Upper lobe of left lung (tissue), 6 donors: Measurements from ENCODE around the gene CTSO. TPM values are rescaled to one million over a fixed set of nuclear protein-coding genes. Genes with fewer than 3 reads are reported as not detected.

ENCODE experiments used
- ATAC-seq, 2 donors: fragments of 200-7000 bp; cut with Tn5 transposase; one replicate each; pipeline ENCODE4 v1.9.1; 2022; ENCODE audit warnings: mild to moderate bottlenecking in 2 of 2, moderate library complexity in 2 of 2; ENCODE audit not compliant: low FRiP score in 2 of 2
- DNase-seq, 2 donors: peaks; one replicate each; pipeline ENCODE4 v3.0.0-alpha.2; 2019 to 2020
- H3K27ac ChIP-seq, 4 donors: fragments of 200-600 bp; sonication (generic); one replicate each; pipeline ENCODE4 v1.5.1; 2016 to 2019
- H3K27me3 ChIP-seq, 4 donors: fragments of 200-600 bp; sonication (generic); one replicate each; pipeline ENCODE4 v1.5.1; 2017 to 2019
- H3K36me3 ChIP-seq, 4 donors: fragments of 200-600 bp; sonication (generic); one replicate each; pipeline ENCODE4 v1.5.1; 2016 to 2019
- H3K4me1 ChIP-seq, 4 donors: fragments of 200-600 bp; sonication (generic); one replicate each; pipeline ENCODE4 v1.5.1; 2018 to 2019
- H3K4me3 ChIP-seq, 4 donors: fragments of 200-600 bp; sonication (generic); one replicate each; pipeline ENCODE4 v1.5.1; 2017 to 2019; ENCODE audit warnings: mild to moderate bottlenecking in 2 of 4, moderate library complexity in 1 of 4
- H3K9me3 ChIP-seq, 4 donors: fragments of 200-600 bp; sonication (generic); one replicate each; pipeline ENCODE4 v1.5.1; 2018 to 2019
- EP300 ChIP-seq, 4 donors: sonication (generic); formaldehyde crosslinking; IDR thresholded peaks; one replicate each; pipeline ENCODE4 v1.5.1; 2017; ENCODE audit warnings: antibody characterized with exemption in 4 of 4, control low read depth in 2 of 4
- POLR2A ChIP-seq, 4 donors: fragments of 450-650 bp; IDR thresholded peaks; one replicate each; pipeline ENCODE4 v1.5.1; 2016 to 2017; ENCODE audit warnings: antibody characterized with exemption in 4 of 4, mild to moderate bottlenecking in 2 of 4
- POLR2AphosphoS5 ChIP-seq, 2 donors: sonication (generic); formaldehyde crosslinking; IDR thresholded peaks; one replicate each; pipeline ENCODE4 v1.5.1; 2017; ENCODE audit warnings: antibody characterized with exemption in 2 of 2
- WGBS, 2 donors: methylation state at CpG; one replicate each; pipeline ENCODE4 v1.1.5; 2017 to 2018; 5-methylcytosine and 5-hydroxymethylcytosine counted together
- total RNA-seq, 6 donors: library from RNA; depleted of rRNA in 4 of 6; stranded (reverse); fragments of >200 nt in 4 of 6; gene quantifications; one replicate each; pipeline versions ENCODE4 v1.1.0 to v1.2.1, GENCODE V29; 2016 to 2021
- TF ChIP-seq, protein P1 (sequence below), 6 experiments: fragments of 450-650 bp in 4 of 6; fragments of 200-600 bp in 2 of 6; sonication (generic) in 2 of 6; IDR thresholded peaks; one replicate each; pipeline ENCODE4 v1.5.1; 2016 to 2019; ENCODE audit warnings: antibody characterized with exemption in 6 of 6
- donor health status: DM: no; HTN: no; CAD: no; lungs with moderate emphysema.
- donor health status: DM: no; HTN: yes; CAD: no; lungs with severe emphysema.

The CTSO gene
- total RNA-seq, 6 donors from 2014 or later, result 9.4 to 34.7 (median 22.5) TPM

GRCh38 chr4:155907556-155907955, 46.1 kb downstream of the CTSO start:
- TF ChIP-seq EP300 (IDR thresholded peaks at IDR 0.05), result no peak
- TF ChIP-seq POLR2A (IDR thresholded peaks at IDR 0.05), result no peak
- no peak for TF ChIP-seq POLR2AphosphoS5 (IDR thresholded peaks at IDR 0.05)
- TF ChIP-seq, protein P1, sequence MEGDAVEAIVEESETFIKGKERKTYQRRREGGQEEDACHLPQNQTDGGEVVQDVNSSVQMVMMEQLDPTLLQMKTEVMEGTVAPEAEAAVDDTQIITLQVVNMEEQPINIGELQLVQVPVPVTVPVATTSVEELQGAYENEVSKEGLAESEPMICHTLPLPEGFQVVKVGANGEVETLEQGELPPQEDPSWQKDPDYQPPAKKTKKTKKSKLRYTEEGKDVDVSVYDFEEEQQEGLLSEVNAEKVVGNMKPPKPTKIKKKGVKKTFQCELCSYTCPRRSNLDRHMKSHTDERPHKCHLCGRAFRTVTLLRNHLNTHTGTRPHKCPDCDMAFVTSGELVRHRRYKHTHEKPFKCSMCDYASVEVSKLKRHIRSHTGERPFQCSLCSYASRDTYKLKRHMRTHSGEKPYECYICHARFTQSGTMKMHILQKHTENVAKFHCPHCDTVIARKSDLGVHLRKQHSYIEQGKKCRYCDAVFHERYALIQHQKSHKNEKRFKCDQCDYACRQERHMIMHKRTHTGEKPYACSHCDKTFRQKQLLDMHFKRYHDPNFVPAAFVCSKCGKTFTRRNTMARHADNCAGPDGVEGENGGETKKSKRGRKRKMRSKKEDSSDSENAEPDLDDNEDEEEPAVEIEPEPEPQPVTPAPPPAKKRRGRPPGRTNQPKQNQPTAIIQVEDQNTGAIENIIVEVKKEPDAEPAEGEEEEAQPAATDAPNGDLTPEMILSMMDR (IDR thresholded peaks at IDR 0.05), result no peak
- no peaks in the 10 kb centered on the region for H3K9me3 ChIP-seq
- no peaks in the 10 kb centered on the region for H3K27me3 ChIP-seq
- no peaks in the 10 kb centered on the region for H3K4me1 ChIP-seq
- no peak overlapping the region for H3K27ac ChIP-seq
- no peak overlapping the region for H3K4me3 ChIP-seq
- no peak for DNase-seq
- H3K36me3 ChIP-seq, result no peaks in the 10 kb centered on the region
- no peak for ATAC-seq
- WGBS, 2 donors, result 87 to 93% methylated on average over 1 of the region's 1 CpG

GRCh38 chr4:155906554-155907247, 47.0 kb downstream of the CTSO start:
- no peaks in the 10 kb centered on the region for H3K36me3 ChIP-seq
- H3K4me3 ChIP-seq, result no peak overlapping the region
- peak in 1 of 2 donors; percentile 83 for ATAC-seq
- H3K9me3 ChIP-seq, result no peaks in the 10 kb centered on the region
- 65 to 75% methylated on average over 6 of the region's 6 CpGs for WGBS, 2 donors
- H3K27me3 ChIP-seq, result no peaks in the 10 kb centered on the region
- H3K27ac ChIP-seq, result no peak overlapping the region
- no peak for DNase-seq
- no peak for TF ChIP-seq EP300 (IDR thresholded peaks at IDR 0.05)
- TF ChIP-seq POLR2AphosphoS5 (IDR thresholded peaks at IDR 0.05), result no peak
- TF ChIP-seq POLR2A (IDR thresholded peaks at IDR 0.05), result no peak
- TF ChIP-seq, protein P1 (IDR thresholded peaks at IDR 0.05), result no peak
- H3K4me1 ChIP-seq, result no peaks in the 10 kb centered on the region

- no peaks in the 10 kb centered on the region for H3K9me3 ChIP-seq
- no peak overlapping the region for H3K4me3 ChIP-seq
- H3K27me3 ChIP-seq, result no peaks in the 10 kb centered on the region
- ATAC-seq (no peak), DNase-seq (no peak)
- 58 to 60% methylated on average over 3 of the region's 3 CpGs for WGBS, 2 donors
- TF ChIP-seq POLR2AphosphoS5 (IDR thresholded peaks at IDR 0.05) (no peak), POLR2A (IDR thresholded peaks at IDR 0.05) (no peak), EP300 (IDR thresholded peaks at IDR 0.05) (no peak)
- TF ChIP-seq, protein P1 (IDR thresholded peaks at IDR 0.05), result no peak
- H3K36me3 ChIP-seq, result no peaks in the 10 kb centered on the region
- no peaks in the 10 kb centered on the region for H3K4me1 ChIP-seq
- H3K27ac ChIP-seq, result no peak overlapping the region
Measured at GRCh38 chr4:155904331-155904730, 49.3 kb downstream of the CTSO start.

GRCh38 chr4:155903453-155903852, 50.2 kb downstream of the CTSO start, which contains the start of gene TDO2:
Gene TDO2 (plus strand): TSS chr4:155903696. CDS start chr4:155903759, 63 bp downstream.
- Histone ChIP-seq H3K36me3 (no peaks in the 10 kb centered on the region), H3K9me3 (no peaks in the 10 kb centered on the region), H3K4me3 (no peak within 1 kb of the TSS), H3K27ac (no peak within 1 kb of the TSS), H3K27me3 (no peaks in the 10 kb centered on the region), H3K4me1 (no peaks in the 10 kb centered on the region)
- DNase-seq (no peak), ATAC-seq (no peak)
- no peak for TF ChIP-seq EP300 (IDR thresholded peaks at IDR 0.05)
- TF ChIP-seq, protein P1 (IDR thresholded peaks at IDR 0.05), result no peak
- TF ChIP-seq POLR2A (IDR thresholded peaks at IDR 0.05), result no peak
- no peak for TF ChIP-seq POLR2AphosphoS5 (IDR thresholded peaks at IDR 0.05)
- WGBS, 2 donors, result 40 to 72% methylated on average over 1 of the region's 1 CpG

DNA sequence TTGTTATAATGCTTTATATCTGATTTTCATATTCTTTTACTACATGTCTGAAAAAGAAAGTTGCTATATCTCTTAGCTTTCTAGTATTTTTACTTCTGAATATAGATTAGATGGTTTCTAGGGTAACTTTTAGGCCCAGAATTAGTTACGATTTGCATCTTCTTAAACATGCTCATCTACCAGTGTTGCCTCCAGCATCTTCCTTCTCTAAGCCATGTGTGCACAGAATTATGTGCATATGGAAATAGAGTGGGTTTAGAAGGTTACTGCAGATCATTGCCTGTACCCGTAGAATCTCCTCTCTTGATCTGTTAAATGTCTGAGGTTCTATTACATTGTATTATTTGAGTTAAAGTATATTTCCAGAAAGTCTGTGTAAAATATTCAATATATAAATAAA, 52.7 kb downstream of the CTSO start:
- H3K27me3 ChIP-seq, result no peaks in the 10 kb centered on the region
- DNase-seq, result no peak
- H3K4me3 ChIP-seq, result no peak overlapping the region
- TF ChIP-seq EP300 (IDR thresholded peaks at IDR 0.05) (no peak), POLR2AphosphoS5 (IDR thresholded peaks at IDR 0.05) (no peak), POLR2A (IDR thresholded peaks at IDR 0.05) (no peak)
- TF ChIP-seq, protein P1 (IDR thresholded peaks at IDR 0.05), result no peak
- whole genome bisulfite sequencing, 2 donors, result 94 to 96% methylated on average over 2 of the region's 2 CpGs
- H3K4me1 ChIP-seq, result no peaks in the 10 kb centered on the region
- H3K27ac ChIP-seq, result no peak overlapping the region
- ATAC-seq, result no peak
- peaks cover 0 to 6% (median 0%) of the 10 kb centered on the region in 4 donors for H3K9me3 ChIP-seq
- no peaks in the 10 kb centered on the region for H3K36me3 ChIP-seq
